ENCODE data around the gene ARHGAP18.

DNA sequence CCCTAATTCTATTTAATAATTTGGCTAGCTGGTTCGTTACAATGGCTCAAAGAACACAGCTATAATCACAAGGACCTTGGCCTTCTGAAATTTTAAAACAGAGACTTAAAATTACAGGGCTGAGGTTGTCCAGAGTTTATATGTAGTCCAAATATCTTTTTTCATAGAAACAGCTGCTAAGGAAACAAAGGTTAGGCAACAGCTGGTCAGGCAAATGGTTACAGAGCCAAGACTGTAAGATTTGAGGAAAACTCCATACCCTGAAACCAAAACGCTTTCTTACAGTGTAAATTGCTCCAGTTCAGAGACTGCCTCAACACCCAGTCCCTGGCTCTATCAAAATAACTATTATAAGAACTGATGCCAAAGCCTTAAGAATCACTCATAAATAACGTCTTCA is 9.7 kb upstream of the ARHGAP18 start:
- TF ChIP-seq, protein P1, sequence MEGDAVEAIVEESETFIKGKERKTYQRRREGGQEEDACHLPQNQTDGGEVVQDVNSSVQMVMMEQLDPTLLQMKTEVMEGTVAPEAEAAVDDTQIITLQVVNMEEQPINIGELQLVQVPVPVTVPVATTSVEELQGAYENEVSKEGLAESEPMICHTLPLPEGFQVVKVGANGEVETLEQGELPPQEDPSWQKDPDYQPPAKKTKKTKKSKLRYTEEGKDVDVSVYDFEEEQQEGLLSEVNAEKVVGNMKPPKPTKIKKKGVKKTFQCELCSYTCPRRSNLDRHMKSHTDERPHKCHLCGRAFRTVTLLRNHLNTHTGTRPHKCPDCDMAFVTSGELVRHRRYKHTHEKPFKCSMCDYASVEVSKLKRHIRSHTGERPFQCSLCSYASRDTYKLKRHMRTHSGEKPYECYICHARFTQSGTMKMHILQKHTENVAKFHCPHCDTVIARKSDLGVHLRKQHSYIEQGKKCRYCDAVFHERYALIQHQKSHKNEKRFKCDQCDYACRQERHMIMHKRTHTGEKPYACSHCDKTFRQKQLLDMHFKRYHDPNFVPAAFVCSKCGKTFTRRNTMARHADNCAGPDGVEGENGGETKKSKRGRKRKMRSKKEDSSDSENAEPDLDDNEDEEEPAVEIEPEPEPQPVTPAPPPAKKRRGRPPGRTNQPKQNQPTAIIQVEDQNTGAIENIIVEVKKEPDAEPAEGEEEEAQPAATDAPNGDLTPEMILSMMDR (IDR thresholded peaks at IDR 0.05 in 4 of 5, conservative IDR thresholded peaks at IDR 0.05 in 1 of 5), result no peak
- no peak for TF ChIP-seq POLR2A (IDR thresholded peaks at IDR 0.05)

All from gastrocnemius medialis (tissue), 4 donors.